Measurements from ENCODE around the gene COL28A1. TPM values are rescaled to one million over a fixed set of nuclear protein-coding genes. Genes with fewer than 3 reads are reported as not detected.

The COL28A1 gene
- total and polyA plus RNA-seq, 2 of the 13 experiments (the other 11 are each of a cell fraction or from before 2014, with no cell fraction given), result 0.07 to 0.15 TPM

- H3K27me3 ChIP-seq (ENCODE audit: control insufficient read depth in 1 of 2, insufficient read depth in 2 of 2, low read length in 2 of 2), result no peaks in the 10 kb centered on the region
- DNase-seq (ENCODE audit: low spot score) (no peak), FAIRE-seq (no peak), ATAC-seq (no peak)
- H2AFZ ChIP-seq (ENCODE audit: low read length), result no peak overlapping the region
- H3K4me3 ChIP-seq (replicated peaks in 1 of 3; ENCODE audit: insufficient read depth in 1 of 3, low read depth in 2 of 3, low read length in 3 of 3), result no peak overlapping the region
- no peak overlapping the region for H3K4me2 ChIP-seq (ENCODE audit: low read depth, low read length)
- ChIA-PET POLR2A (no interaction called here), CTCF (ENCODE audit: low intra/inter-chr PET ratio, low total read pairs) (no interaction called here)
- in situ Hi-C loops (cut with HindIII; ENCODE audit: extremely low pct_ligation_motif_present, low pct_unique_long_range_greater_than_20kb) (no loop called here), intact Hi-C loops (cut with micrococcal nuclease; ENCODE audit: unreplicated experiment) (no loop called here)
- H3K9me3 ChIP-seq (ENCODE audit: low read length), result no peaks in the 10 kb centered on the region
- BruUV-seq (replicated peaks), result no TSS peak
- no peak overlapping the region for H3K9ac ChIP-seq (ENCODE audit: insufficient read depth, low read depth, low read length)
- no peak overlapping the region for H3K27ac ChIP-seq (ENCODE audit: extremely low read length, insufficient read depth, low read length)
- TF ChIP-seq JUND (CRISPR knock-in tag; IDR thresholded peaks at IDR 0.05) (no peak), ZBTB3 (CRISPR knock-in tag; IDR thresholded peaks at IDR 0.05; ENCODE audit: borderline replicate concordance, low read depth) (no peak), MLXIP (CRISPR knock-in tag; IDR thresholded peaks at IDR 0.05; ENCODE audit: borderline replicate concordance) (no peak)
- 32% methylated on average over 2 of the region's 2 CpGs for WGBS (ENCODE audit: low lambda C conversion rate)
- H3K4me1 ChIP-seq (ENCODE audit: insufficient read depth, low read length), result no peaks in the 10 kb centered on the region
- no peaks in the 10 kb centered on the region for H3K36me3 ChIP-seq (replicated peaks in 1 of 2; ENCODE audit: control insufficient read depth in 1 of 2, insufficient read depth in 2 of 2, low read length in 2 of 2)
- H4K20me1 ChIP-seq (ENCODE audit: insufficient read depth, low read length), result no peaks in the 10 kb centered on the region
- no peaks in the 10 kb centered on the region for H3K79me2 ChIP-seq (ENCODE audit: insufficient read depth, low read length)
These were observed 200.5 kb downstream of the COL28A1 start for GRCh38 chr7:7335215-7335614.

DNA sequence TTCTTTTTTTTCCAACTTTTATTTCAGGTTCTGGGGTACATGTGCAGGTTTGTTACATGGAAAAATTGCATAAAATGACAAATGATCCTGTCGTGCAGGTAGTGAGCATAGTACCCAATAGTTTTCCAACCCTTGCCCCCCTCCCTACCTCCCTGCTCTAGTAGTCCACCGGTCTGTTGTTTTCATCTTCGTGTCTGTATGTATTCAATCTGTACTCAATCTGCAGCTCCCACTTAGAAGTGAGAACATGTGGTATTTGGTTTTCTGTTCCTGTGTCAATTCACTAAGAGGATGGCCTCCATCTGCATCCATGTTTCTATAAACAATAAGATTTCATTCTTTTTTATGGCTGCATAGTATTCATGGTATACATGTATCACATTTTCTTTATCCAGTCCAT is 202.1 kb downstream of the COL28A1 start:
- H3K4me3 ChIP-seq (replicated peaks in 1 of 3; ENCODE audit: insufficient read depth in 1 of 3, low read depth in 2 of 3, low read length in 3 of 3), result no peak overlapping the region
- DNase-seq (ENCODE audit: low spot score) (no peak), FAIRE-seq (no peak), ATAC-seq (no peak)
- no peak overlapping the region for H2AFZ ChIP-seq (ENCODE audit: low read length)
- BruUV-seq (replicated peaks), result no TSS peak
- no peaks in the 10 kb centered on the region for H3K9me3 ChIP-seq (ENCODE audit: low read length)
- no peak overlapping the region for H3K27ac ChIP-seq (ENCODE audit: extremely low read length, insufficient read depth, low read length)
- no peaks in the 10 kb centered on the region for H3K36me3 ChIP-seq (replicated peaks in 1 of 2; ENCODE audit: control insufficient read depth in 1 of 2, insufficient read depth in 2 of 2, low read length in 2 of 2)
- WGBS (ENCODE audit: low lambda C conversion rate), result 0% methylated on average over 3 of the region's 3 CpGs
- CTCF ChIA-PET (ENCODE audit: low intra/inter-chr PET ratio, low total read pairs), result no interaction called here
- intact Hi-C loops (cut with micrococcal nuclease; ENCODE audit: unreplicated experiment), result no loop called here
- no peaks in the 10 kb centered on the region for H3K4me1 ChIP-seq (ENCODE audit: insufficient read depth, low read length)
- no peaks in the 10 kb centered on the region for H3K79me2 ChIP-seq (ENCODE audit: insufficient read depth, low read length)
- POLR2A ChIA-PET, result no interaction called here
- no peaks in the 10 kb centered on the region for H4K20me1 ChIP-seq (ENCODE audit: insufficient read depth, low read length)
- H3K27me3 ChIP-seq (ENCODE audit: control insufficient read depth in 1 of 2, insufficient read depth in 2 of 2, low read length in 2 of 2), result no peaks in the 10 kb centered on the region
- H3K9ac ChIP-seq (ENCODE audit: insufficient read depth, low read depth, low read length), result no peak overlapping the region
- no peak overlapping the region for H3K4me2 ChIP-seq (ENCODE audit: low read depth, low read length)
- in situ Hi-C loops (cut with HindIII; ENCODE audit: extremely low pct_ligation_motif_present, low pct_unique_long_range_greater_than_20kb), result no loop called here
- TF ChIP-seq TCF7 (IDR thresholded peaks at IDR 0.05; ENCODE audit: low read depth) (no peak), STAT5B (CRISPR knock-in tag; IDR thresholded peaks at IDR 0.05) (no peak), ZNF276 (CRISPR knock-in tag; IDR thresholded peaks at IDR 0.05; ENCODE audit: low read depth) (no peak), ZNF263 (CRISPR knock-in tag; IDR thresholded peaks at IDR 0.05) (no peak), HHEX (CRISPR knock-in tag; IDR thresholded peaks at IDR 0.05) (no peak), ZNF414 (CRISPR knock-in tag; IDR thresholded peaks at IDR 0.05) (no peak), GLI4 (CRISPR knock-in tag; IDR thresholded peaks at IDR 0.05; ENCODE audit: borderline replicate concordance) (no peak), ZFP90 (CRISPR knock-in tag; IDR thresholded peaks at IDR 0.05; ENCODE audit: borderline replicate concordance) (no peak), HDAC6 (IDR thresholded peaks at IDR 0.05; ENCODE audit: low read depth, low read length) (no peak)
- TF ChIP-seq, protein P1, sequence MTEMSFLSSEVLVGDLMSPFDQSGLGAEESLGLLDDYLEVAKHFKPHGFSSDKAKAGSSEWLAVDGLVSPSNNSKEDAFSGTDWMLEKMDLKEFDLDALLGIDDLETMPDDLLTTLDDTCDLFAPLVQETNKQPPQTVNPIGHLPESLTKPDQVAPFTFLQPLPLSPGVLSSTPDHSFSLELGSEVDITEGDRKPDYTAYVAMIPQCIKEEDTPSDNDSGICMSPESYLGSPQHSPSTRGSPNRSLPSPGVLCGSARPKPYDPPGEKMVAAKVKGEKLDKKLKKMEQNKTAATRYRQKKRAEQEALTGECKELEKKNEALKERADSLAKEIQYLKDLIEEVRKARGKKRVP (CRISPR knock-in tag; IDR thresholded peaks at IDR 0.05), result no peak

All from HepG2 (cell line).